ENCODE results near the gene NUTF2.

NUTF2 gene

DNA sequence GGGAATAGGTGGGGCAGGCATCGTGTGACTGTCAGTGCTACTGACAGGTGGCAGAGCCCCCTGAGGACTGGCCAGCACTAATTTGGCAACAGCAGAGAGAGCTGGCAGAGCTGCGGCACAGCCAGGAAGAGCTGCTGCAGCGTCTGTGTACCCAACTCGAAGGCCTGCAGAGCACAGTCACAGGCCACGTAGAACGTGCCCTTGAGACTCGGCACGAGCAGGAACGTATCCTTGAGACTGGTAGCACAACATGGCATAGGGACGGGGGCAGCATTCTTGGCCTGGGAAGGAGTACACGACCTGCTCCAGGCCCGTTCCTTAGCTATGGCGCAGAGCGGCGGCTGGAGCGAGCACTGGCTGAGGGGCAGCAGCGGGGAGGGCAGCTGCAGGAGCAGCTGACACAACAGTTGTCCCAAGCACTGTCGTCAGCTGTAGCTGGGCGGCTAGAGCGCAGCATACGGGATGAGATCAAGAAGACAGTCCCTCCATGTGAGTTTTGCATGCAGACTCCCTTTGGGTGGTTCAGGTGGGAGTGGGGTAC, 35.0 kb downstream of the NUTF2 start:
- H3K36me3 ChIP-seq: peaks cover 100% of the 10 kb centered on the region
- no peak for TF ChIP-seq Cebpa-rat (IDR thresholded peaks at IDR 0.05)

DNA sequence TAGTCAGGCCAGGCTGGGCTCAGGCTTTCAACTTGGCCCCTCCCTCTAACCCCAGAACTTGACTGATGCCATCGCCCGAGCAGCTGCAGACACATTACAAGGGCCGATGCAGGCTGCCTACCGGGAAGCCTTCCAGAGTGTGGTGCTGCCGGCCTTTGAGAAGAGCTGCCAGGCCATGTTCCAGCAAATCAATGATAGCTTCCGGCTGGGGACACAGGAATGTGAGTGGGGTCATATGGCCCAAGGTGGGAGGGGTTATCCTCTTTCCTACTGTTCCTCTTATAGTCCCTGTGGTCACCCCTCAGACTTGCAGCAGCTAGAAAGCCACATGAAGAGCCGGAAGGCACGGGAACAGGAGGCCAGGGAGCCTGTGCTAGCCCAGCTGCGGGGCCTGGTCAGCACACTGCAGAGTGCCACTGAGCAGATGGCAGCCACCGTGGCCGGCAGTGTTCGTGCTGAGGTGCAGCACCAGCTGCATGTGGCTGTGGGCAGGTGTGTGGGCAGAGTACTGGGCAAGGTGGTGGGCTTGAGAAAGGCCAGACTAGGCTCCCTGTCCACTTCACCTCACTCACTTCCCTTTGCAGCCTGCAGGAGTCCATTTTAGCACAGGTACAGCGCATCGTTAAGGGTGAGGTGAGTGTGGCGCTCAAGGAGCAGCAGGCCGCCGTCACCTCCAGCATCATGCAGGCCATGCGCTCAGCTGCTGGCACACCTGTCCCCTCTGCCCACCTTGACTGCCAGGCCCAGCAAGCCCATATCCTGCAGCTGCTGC, 35.8 kb downstream of the NUTF2 start:
- H3K9ac ChIP-seq: no peak overlapping the region
- H3K4me2 ChIP-seq: no peak overlapping the region
- H4K20me1 ChIP-seq: peaks cover 62% of the 10 kb centered on the region
- H3K4me1 ChIP-seq: no peaks in the 10 kb centered on the region
- no peak for TF ChIP-seq Cebpa-rat (IDR thresholded peaks at IDR 0.05)
- no peaks in the 10 kb centered on the region for H3K27me3 ChIP-seq
- no peak overlapping the region for H3K4me3 ChIP-seq
- H3K9me3 ChIP-seq: no peaks in the 10 kb centered on the region
- peaks cover 98% of the 10 kb centered on the region for H3K36me3 ChIP-seq
- no peak overlapping the region for H3K27ac ChIP-seq

More for the DNA sequence above, 35.0 kb downstream of the NUTF2 start:
- Histone ChIP-seq H3K9me3 (no peaks in the 10 kb centered on the region), H3K27ac (no peak overlapping the region), H3K4me2 (no peak overlapping the region), H3K4me1 (no peaks in the 10 kb centered on the region), H3K27me3 (no peaks in the 10 kb centered on the region), H3K4me3 (no peak overlapping the region), H3K9ac (no peak overlapping the region), H4K20me1 (peaks cover 71% of the 10 kb centered on the region)

DNA sequence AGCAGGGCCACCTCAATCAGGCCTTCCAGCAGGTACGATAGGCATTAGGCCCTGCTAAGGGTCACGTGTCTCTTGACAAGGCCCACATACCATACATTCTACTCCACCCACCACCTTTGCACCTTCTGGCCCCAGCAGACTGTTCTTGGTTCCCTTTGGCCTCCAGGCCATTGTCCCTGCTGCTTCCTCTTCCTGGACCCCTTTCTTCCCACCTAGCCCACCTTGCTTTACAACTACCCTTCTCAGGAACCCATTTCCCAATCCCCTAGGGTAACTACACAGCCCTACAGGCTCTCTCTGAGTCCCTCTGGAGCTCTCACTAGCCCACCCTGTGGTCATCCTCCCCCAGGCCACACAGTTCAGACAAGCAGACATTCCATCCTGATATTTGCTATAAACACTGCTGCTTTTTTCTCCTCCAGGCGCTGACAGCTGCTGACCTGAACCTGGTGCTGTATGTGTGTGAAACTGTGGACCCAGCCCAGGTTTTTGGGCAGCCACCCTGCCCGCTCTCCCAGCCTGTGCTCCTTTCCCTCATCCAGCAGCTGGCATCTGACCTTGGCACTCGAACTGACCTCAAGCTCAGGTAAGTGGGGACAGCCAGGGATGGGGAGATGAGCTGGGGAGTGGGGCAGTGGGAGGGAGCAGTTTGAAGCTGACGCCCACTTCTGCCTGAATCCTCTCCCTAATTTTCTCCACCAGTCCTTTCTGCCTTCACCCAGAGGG, 36.6 kb downstream of the NUTF2 start:
- peaks cover 97% of the 10 kb centered on the region for H3K36me3 ChIP-seq
- no peak overlapping the region for H3K9ac ChIP-seq
- no peaks in the 10 kb centered on the region for H3K4me1 ChIP-seq
- no peak overlapping the region for H3K4me3 ChIP-seq
- peaks cover 55% of the 10 kb centered on the region for H4K20me1 ChIP-seq
- TF ChIP-seq Cebpa-rat (IDR thresholded peaks at IDR 0.05): no peak
- no peaks in the 10 kb centered on the region for H3K9me3 ChIP-seq
- no peaks in the 10 kb centered on the region for H3K27me3 ChIP-seq
- no peak overlapping the region for H3K27ac ChIP-seq
- no peak overlapping the region for H3K4me2 ChIP-seq

DNA sequence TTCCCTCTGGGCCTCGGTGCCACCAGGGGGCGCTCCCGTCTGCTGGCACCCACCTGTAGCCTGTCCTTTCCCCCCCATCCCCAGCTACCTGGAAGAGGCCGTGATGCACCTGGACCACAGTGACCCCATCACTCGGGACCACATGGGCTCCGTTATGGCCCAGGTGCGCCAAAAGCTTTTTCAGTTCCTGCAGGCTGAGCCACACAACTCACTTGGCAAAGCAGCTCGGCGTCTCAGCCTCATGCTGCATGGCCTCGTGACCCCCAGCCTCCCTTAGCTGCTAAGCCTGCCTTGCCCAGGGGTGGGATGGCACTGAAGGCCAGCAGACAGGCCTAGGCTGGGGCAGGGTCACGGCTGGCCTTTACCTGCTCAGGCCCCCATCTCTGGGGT, 37.1 kb downstream of the NUTF2 start:
- TF ChIP-seq Cebpa-rat (IDR thresholded peaks at IDR 0.05): no peak
- no peaks in the 10 kb centered on the region for H3K4me1 ChIP-seq
- no peak overlapping the region for H3K4me3 ChIP-seq
- H3K36me3 ChIP-seq: peaks cover 93% of the 10 kb centered on the region
- H3K9ac ChIP-seq: no peak overlapping the region
- peaks cover 55% of the 10 kb centered on the region for H4K20me1 ChIP-seq
- no peaks in the 10 kb centered on the region for H3K27me3 ChIP-seq
- no peak overlapping the region for H3K4me2 ChIP-seq
- no peak overlapping the region for H3K27ac ChIP-seq
- H3K9me3 ChIP-seq: no peaks in the 10 kb centered on the region

DNA sequence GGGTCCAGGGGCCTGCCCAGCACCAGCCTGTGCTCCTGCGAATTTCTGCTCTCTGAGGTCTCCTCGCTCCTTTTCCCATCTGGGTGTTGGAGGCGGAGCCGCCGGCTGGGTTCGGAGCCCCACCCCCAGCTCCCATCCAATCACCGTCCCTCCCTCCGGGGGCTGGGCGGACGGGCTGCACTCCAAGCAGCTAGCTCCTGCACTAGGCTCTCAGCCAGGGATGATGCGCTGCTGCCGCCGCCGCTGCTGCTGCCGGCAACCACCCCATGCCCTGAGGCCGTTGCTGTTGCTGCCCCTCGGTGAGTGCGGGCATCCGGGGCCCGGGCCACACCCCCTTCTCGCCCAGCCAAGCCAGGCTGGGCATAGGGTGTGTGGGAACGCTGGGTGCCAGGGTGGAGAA, 38.0 kb downstream of the NUTF2 start, which contains the start of gene NRN1L:
TSS of gene NRN1L (plus strand) at position 202 of the 400 bp plus-strand sequence. CDS start at position 221, 19 bp downstream.
- Histone ChIP-seq H3K27ac (no peak within 1 kb of the TSS), H3K4me3 (no peak within 1 kb of the TSS), H3K4me2 (no peak within 1 kb of the TSS), H3K9me3 (no peaks in the 10 kb centered on the region), H4K20me1 (peaks cover 52% of the 10 kb centered on the region), H3K4me1 (no peaks in the 10 kb centered on the region), H3K9ac (no peak within 1 kb of the TSS), H3K27me3 (no peaks in the 10 kb centered on the region), H3K36me3 (peaks cover 88% of the 10 kb centered on the region)
- no peak for TF ChIP-seq Cebpa-rat (IDR thresholded peaks at IDR 0.05)

DNA sequence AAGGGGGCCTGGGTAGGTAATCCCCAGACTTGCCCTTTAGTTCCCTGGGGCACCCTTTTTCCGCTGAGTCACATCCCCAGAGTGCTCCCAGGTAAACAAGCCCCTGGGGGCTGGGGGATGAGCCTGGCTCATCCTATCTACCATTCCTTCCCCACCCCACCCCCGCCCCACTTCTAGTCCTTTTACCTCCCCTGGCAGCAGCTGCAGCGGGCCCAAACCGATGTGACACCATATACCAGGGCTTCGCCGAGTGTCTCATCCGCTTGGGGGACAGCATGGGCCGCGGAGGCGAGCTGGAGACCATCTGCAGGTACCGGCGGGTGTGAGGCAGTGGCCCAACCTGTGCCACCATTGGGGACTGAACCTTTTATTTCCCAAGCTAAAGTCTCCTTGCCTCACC, 38.8 kb downstream of the NUTF2 start:
- no peaks in the 10 kb centered on the region for H3K27me3 ChIP-seq
- no peak overlapping the region for H3K4me2 ChIP-seq
- no peak overlapping the region for H3K4me3 ChIP-seq
- no peak overlapping the region for H3K27ac ChIP-seq
- no peak overlapping the region for H3K9ac ChIP-seq
- peaks cover 81% of the 10 kb centered on the region for H3K36me3 ChIP-seq
- H4K20me1 ChIP-seq: peaks cover 43% of the 10 kb centered on the region
- H3K9me3 ChIP-seq: no peaks in the 10 kb centered on the region
- no peak for TF ChIP-seq Cebpa-rat (IDR thresholded peaks at IDR 0.05)
- H3K4me1 ChIP-seq: no peaks in the 10 kb centered on the region

DNA sequence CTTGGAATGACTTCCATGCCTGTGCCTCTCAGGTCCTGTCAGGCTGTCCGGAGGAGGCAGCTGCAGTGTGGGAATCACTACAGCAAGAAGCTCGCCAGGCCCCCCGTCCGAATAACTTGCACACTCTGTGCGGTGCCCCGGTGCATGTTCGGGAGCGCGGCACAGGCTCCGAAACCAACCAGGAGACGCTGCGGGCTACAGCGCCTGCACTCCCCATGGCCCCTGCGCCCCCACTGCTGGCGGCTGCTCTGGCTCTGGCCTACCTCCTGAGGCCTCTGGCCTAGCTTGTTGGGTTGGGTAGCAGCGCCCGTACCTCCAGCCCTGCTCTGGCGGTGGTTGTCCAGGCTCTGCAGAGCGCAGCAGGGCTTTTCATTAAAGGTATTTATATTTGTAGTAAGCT, 39.2 kb downstream of the NUTF2 start:
- H4K20me1 ChIP-seq: peaks cover 39% of the 10 kb centered on the region
- no peaks in the 10 kb centered on the region for H3K4me1 ChIP-seq
- no peak overlapping the region for H3K4me2 ChIP-seq
- no peak overlapping the region for H3K9ac ChIP-seq
- no peak for TF ChIP-seq Cebpa-rat (IDR thresholded peaks at IDR 0.05)
- H3K4me3 ChIP-seq: no peak overlapping the region
- H3K27ac ChIP-seq: no peak overlapping the region
- no peaks in the 10 kb centered on the region for H3K9me3 ChIP-seq
- no peaks in the 10 kb centered on the region for H3K27me3 ChIP-seq
- H3K36me3 ChIP-seq: peaks cover 76% of the 10 kb centered on the region

DNA sequence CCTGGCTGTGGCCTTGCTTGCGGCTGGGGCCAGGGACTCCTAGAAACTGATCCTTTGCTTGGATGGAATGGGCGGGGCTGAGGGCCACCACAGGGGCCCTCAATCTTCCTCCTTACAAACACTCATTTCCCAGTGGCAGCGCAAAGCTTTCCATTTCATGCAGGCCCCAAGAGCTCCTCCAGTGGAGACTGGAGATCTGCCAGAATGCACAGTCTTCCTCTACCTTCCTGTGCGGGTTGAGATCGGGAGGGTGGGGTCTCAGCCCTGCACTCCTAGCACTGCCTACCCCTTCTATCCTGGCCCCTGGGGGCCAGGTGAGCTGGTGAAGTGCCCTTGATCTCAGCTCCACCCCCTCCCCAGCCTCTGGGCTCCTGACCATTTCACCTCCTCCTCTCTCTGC, 39.7 kb downstream of the NUTF2 start:
- no peak overlapping the region for H3K4me2 ChIP-seq
- H4K20me1 ChIP-seq: peaks cover 36% of the 10 kb centered on the region

DNA sequence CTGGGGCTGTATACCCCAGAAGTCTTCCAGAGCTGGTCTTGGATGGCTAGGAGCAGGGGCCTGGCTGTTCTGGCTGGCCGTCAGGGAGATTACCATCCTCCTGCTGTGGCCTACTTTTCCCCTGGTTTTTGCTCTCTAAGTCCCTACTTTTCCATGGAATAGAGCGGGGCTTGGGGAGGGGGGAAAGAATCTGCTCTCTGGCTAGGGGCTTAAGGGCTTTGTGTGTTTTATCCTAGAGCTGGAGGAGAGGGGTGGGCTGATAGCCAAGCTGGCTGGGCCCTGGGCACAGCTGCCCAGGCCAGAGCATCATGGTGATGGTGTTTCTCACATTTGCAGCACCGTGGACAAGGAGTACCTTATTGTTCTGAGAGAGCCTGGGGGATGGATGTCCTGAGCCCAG, 41.6 kb downstream of the NUTF2 start:
- H3K9ac ChIP-seq: no peak overlapping the region
- H3K27me3 ChIP-seq: no peaks in the 10 kb centered on the region
- H3K4me2 ChIP-seq: no peak overlapping the region
- TF ChIP-seq Cebpa-rat (IDR thresholded peaks at IDR 0.05): no peak
- no peaks in the 10 kb centered on the region for H3K9me3 ChIP-seq
- peaks cover 53% of the 10 kb centered on the region for H3K36me3 ChIP-seq
- H3K4me1 ChIP-seq: peaks cover 7% of the 10 kb centered on the region; the same call in 1 of the 2 replicates
- no peak overlapping the region for H3K27ac ChIP-seq
- no peak overlapping the region for H3K4me3 ChIP-seq
- peaks cover 18% of the 10 kb centered on the region for H4K20me1 ChIP-seq

More for the DNA sequence above, 39.7 kb downstream of the NUTF2 start:
- Histone ChIP-seq H3K27me3 (no peaks in the 10 kb centered on the region), H3K9ac (no peak overlapping the region), H3K9me3 (no peaks in the 10 kb centered on the region), H3K4me1 (no peaks in the 10 kb centered on the region), H3K36me3 (peaks cover 72% of the 10 kb centered on the region), H3K4me3 (no peak overlapping the region), H3K27ac (no peak overlapping the region)
- no peak for TF ChIP-seq Cebpa-rat (IDR thresholded peaks at IDR 0.05)

DNA sequence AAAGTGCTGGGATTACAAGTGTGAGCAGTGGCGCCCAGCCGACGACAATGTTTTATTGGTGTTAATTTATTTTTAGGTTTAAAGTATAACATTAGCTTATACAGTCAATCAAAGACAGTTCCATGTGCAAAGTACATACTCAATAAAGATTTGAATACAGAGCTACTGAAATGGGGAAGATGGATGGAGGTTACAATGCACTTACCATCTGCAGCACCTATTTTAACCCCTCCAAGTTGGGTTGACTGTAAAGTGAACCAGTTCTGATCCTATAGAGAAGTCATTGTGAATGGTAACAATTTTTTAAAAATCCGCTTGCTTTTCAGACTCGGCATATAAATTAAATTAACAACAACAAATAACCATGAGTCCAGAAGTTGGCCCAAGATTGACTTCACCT, 45.6 kb downstream of the NUTF2 start:
- H3K4me2 ChIP-seq: peak overlapping the region; percentile 79
- peak overlapping the region; percentile 100 for H3K4me3 ChIP-seq
- H3K27me3 ChIP-seq: no peaks in the 10 kb centered on the region
- peaks cover 21% of the 10 kb centered on the region for H3K4me1 ChIP-seq
- H3K36me3 ChIP-seq: peaks cover 21% of the 10 kb centered on the region
- H4K20me1 ChIP-seq: peaks cover 24% of the 10 kb centered on the region
- TF ChIP-seq Cebpa-rat (IDR thresholded peaks at IDR 0.05): no peak
- no peaks in the 10 kb centered on the region for H3K9me3 ChIP-seq
- H3K27ac ChIP-seq: no peak overlapping the region
- H3K9ac ChIP-seq: peak overlapping the region; percentile 99

Data from BLaER1 (cell line).